SK-N-SH (cell line): ENCODE data around the gene SCRN2. TPM values are rescaled to one million over a fixed set of nuclear protein-coding genes. Genes with fewer than 3 reads are reported as not detected.
A peak's percentile ranks its signal among the peaks of the same experiment; 100 is the strongest.

Experiments
- CTCF ChIA-PET: fragments of 300-600, 350-600 bp; formaldehyde crosslinking; extraction: SDS; loops from one replicate; lab custom pipeline; 2021; lab: Yijun Ruan, JAX
- POLR2A ChIA-PET: fragments of 350-600 bp; sonication (Branson Sonifier 250); formaldehyde crosslinking; extraction: SDS; loops from one replicate; lab custom pipeline; 2020; ENCODE audit warnings: antibody characterized with exemption, inconsistent platforms; lab: Yijun Ruan, JAX
- DNase-seq: peaks from one replicate; pipeline ENCODE4 v3.0.0; 2012
- H2AFZ ChIP-seq: fragments of 200-600 bp; sonication (generic); 2 replicates; pipeline ENCODE4 v1.8.1; 2016; ENCODE audit warnings: antibody characterized with exemption, mild to moderate bottlenecking, low read depth
- H3F3A ChIP-seq: fragments of 200-600 bp; sonication (generic); replicated peaks from 2 replicates; pipeline ENCODE3; 2016; ENCODE audit warnings: antibody characterized with exemption, mild to moderate bottlenecking; ENCODE audit not compliant: insufficient read depth
- H3K27ac ChIP-seq, 2 experiments: fragments of 200-500 bp in 1 of 2; fragments of 200-600 bp in 1 of 2; sonication (Bioruptor generic) in 1 of 2; sonication (generic), shearing (Covaris generic) in 1 of 2; 2 replicates each; pipeline versions ENCODE4 v1.5.1 to v1.6.1; 2014 to 2016; ENCODE audit warnings: low read depth in 2 of 2, inconsistent platforms in 1 of 2, low read length in 1 of 2, mild to moderate bottlenecking in 1 of 2, mixed read lengths in 1 of 2
- H3K27me3 ChIP-seq: fragments of 200-600 bp; sonication (generic), shearing (Covaris generic); 2 replicates; pipeline ENCODE4 v1.6.1; 2016; ENCODE audit warnings: mixed run types; ENCODE audit not compliant: insufficient read depth
- H3K36me3 ChIP-seq, 2 experiments: fragments of 200-500 bp in 1 of 2; fragments of 200-600 bp in 1 of 2; sonication (Bioruptor generic) in 1 of 2; sonication (generic) in 1 of 2; replicated peaks in 1 of 2; 2 replicates each; pipeline versions ENCODE3 to v1.5.1; 2014 to 2016; ENCODE audit warnings: low read length in 1 of 2, mild to moderate bottlenecking in 1 of 2; ENCODE audit not compliant: insufficient read depth in 2 of 2, control insufficient read depth in 1 of 2
- H3K4me1 ChIP-seq, 2 experiments: fragments of 200-500 bp in 1 of 2; fragments of 200-600 bp in 1 of 2; sonication (Bioruptor generic) in 1 of 2; sonication (generic), shearing (Covaris generic) in 1 of 2; 2 replicates each; pipeline versions ENCODE4 v1.5.1 to v1.6.1; 2014 to 2016; ENCODE audit warnings: low read depth in 1 of 2, low read length in 1 of 2, mixed run types in 1 of 2; ENCODE audit not compliant: insufficient read depth in 2 of 2, control insufficient read depth in 1 of 2
- H3K4me2 ChIP-seq: fragments of 200-600 bp; sonication (generic), shearing (Covaris generic); 2 replicates; pipeline ENCODE4 v1.6.1; 2017; ENCODE audit warnings: mixed run types
- H3K4me3 ChIP-seq, 2 experiments: fragments of 200-500 bp in 1 of 2; fragments of 200-600 bp in 1 of 2; sonication (Bioruptor generic) in 1 of 2; sonication (generic), shearing (Covaris generic) in 1 of 2; 2 replicates each; pipeline versions ENCODE4 v1.5.1 to v1.8.1; 2014 to 2016; ENCODE audit warnings: low read depth in 2 of 2, inconsistent platforms in 1 of 2, low read length in 1 of 2, mild to moderate bottlenecking in 1 of 2, mixed read lengths in 1 of 2, moderate library complexity in 1 of 2
- H3K79me2 ChIP-seq: fragments of 200-600 bp; sonication (generic); 2 replicates; pipeline ENCODE4 v1.8.1; 2017; ENCODE audit warnings: mild to moderate bottlenecking; ENCODE audit not compliant: insufficient read depth
- H3K9ac ChIP-seq: fragments of 200-600 bp; sonication (generic); 2 replicates; pipeline ENCODE4 v1.6.1; 2017; ENCODE audit warnings: mixed run types
- H3K9me2 ChIP-seq: fragments of 200-600 bp; sonication (generic); 2 replicates; pipeline ENCODE4 v1.6.1; 2017; ENCODE audit warnings: mixed run types
- H3K9me3 ChIP-seq: fragments of 200-600 bp; sonication (generic); 2 replicates; pipeline ENCODE4 v1.6.1; 2017; ENCODE audit warnings: mixed run types, mild to moderate bottlenecking, moderate library complexity
- H4K20me1 ChIP-seq: fragments of 200-600 bp; sonication (generic); 2 replicates; pipeline ENCODE4 v1.6.1; 2017; ENCODE audit warnings: mild to moderate bottlenecking, mixed run types; ENCODE audit not compliant: insufficient read depth
- CHD2 ChIP-seq: fragments of 150-350 bp; IDR thresholded peaks from 2 replicates; pipeline ENCODE4 v1.6.1; 2018; ENCODE audit warnings: low read length; ENCODE audit not compliant: partially characterized antibody
- CTCF ChIP-seq: fragments of 200-600 bp; sonication (generic); IDR thresholded peaks from 2 replicates; pipeline ENCODE4 v1.6.1; 2017; ENCODE audit warnings: antibody characterized with exemption, mild to moderate bottlenecking, moderate library complexity
- EZH2phosphoT487 ChIP-seq: fragments of 200-600 bp; sonication (generic); IDR thresholded peaks from 2 replicates; pipeline ENCODE4 v1.6.1; 2017; ENCODE audit warnings: low read depth, mixed run types, mild to moderate bottlenecking, antibody characterized with exemption, moderate library complexity, borderline replicate concordance
- FOXJ3 ChIP-seq: sonication (generic); formaldehyde crosslinking; IDR thresholded peaks from 2 replicates; pipeline ENCODE4 v1.5.1; 2020; ENCODE audit warnings: mild to moderate bottlenecking, missing genetic modification reagents
- IRF3 ChIP-seq: fragments of 150-350 bp; IDR thresholded peaks from 2 replicates; pipeline ENCODE4 v1.6.1; 2016; ENCODE audit warnings: mild to moderate bottlenecking, low read depth, low read length
- JUND ChIP-seq: IDR thresholded peaks from 2 replicates; pipeline ENCODE4 v1.4.0; 2012
- NRF1 ChIP-seq: IDR thresholded peaks from 2 replicates; pipeline ENCODE4 v1.6.1; 2012; ENCODE audit warnings: low read depth, mild to moderate bottlenecking, low read length
- PBX3 ChIP-seq: IDR thresholded peaks from 2 replicates; pipeline ENCODE4; 2012
- POLR2AphosphoS5 ChIP-seq: IDR thresholded peaks from 2 replicates; pipeline ENCODE4 v1.6.1; 2012; ENCODE audit warnings: low read depth, low read length
- RFX5 ChIP-seq: IDR thresholded peaks from 2 replicates; pipeline ENCODE4 v1.6.1; 2012; ENCODE audit warnings: mild to moderate bottlenecking, improper control_type of control experiment, low read length
- RXRA ChIP-seq: IDR thresholded peaks from 2 replicates; pipeline ENCODE4 v1.4.0; 2012; ENCODE audit warnings: low read depth, mild to moderate bottlenecking, borderline replicate concordance
- SIN3A ChIP-seq: IDR thresholded peaks from 2 replicates; pipeline ENCODE4 v1.6.1; 2012; ENCODE audit warnings: low read depth, mild to moderate bottlenecking, low read length, moderate library complexity, borderline replicate concordance
- WGBS: methylation state at CpG from one replicate; pipeline ENCODE4 v1.1.6; 2017; ENCODE audit warnings: low lambda C conversion rate; 5-methylcytosine and 5-hydroxymethylcytosine counted together
- polyA plus RNA-seq, 3 experiments: library from polyadenylated mRNA; depleted of rRNA; stranded (reverse); fragments of >200 nt; gene quantifications; 2 replicates each; pipeline ENCODE4 v1.2.3, GENCODE V29; 2012

The SCRN2 gene
- polyA plus RNA-seq, 1 of the 3 experiments (the other 2 are of a cell fraction) = 139 TPM

- CTCF ChIA-PET = interaction anchor here (0.8 to 2.0 kb wide), 2 partner anchors 9 to 68 kb away, joined by 3 to 10 read pairs; no protein-coding TSS in a partner anchor
- no peaks in the 10 kb centered on the region for H3K79me2 ChIP-seq
- 90% methylated on average over 9 of the region's 9 CpGs for WGBS
- H3K9me2 ChIP-seq = no peaks in the 10 kb centered on the region
- peak overlapping the region in 1 of 2 experiments; percentile 52; a peak in 1 of 4 replicates for H3K27ac ChIP-seq
- no peaks in the 10 kb centered on the region for H3K9me3 ChIP-seq
- TF ChIP-seq FOXJ3 (CRISPR knock-in tag) (no peak), JUND (no peak), RXRA (no peak), POLR2AphosphoS5 (no peak), NRF1 (no peak), PBX3 (no peak), SIN3A (no peak), IRF3 (no peak), EZH2phosphoT487 (no peak), CHD2 (no peak), RFX5 (no peak), CTCF (no peak)
- TF ChIP-seq, all 33 proteins: peak for 0
- 0 out of 2 replicates have a peak, but pooled peaks cover 6% of the 10 kb centered on the region for H4K20me1 ChIP-seq
- no peak overlapping the region for H3K9ac ChIP-seq
- H3K27me3 ChIP-seq = no peaks in the 10 kb centered on the region
- H3K36me3 ChIP-seq = peaks cover 7 to 72% of the 10 kb centered on the region in 2 experiments
- no peak for DNase-seq
- no peak overlapping the region for H2AFZ ChIP-seq
- H3F3A ChIP-seq = peaks cover 5% of the 10 kb centered on the region
- no peaks in the 10 kb centered on the region for H3K4me1 ChIP-seq
- H3K4me2 ChIP-seq = no peak overlapping the region
- POLR2A ChIA-PET = no interaction called here
- no peak overlapping the region for H3K4me3 ChIP-seq
Observed at GRCh38 chr17:47810901-47811635, 30.0 kb downstream of the SCRN2 start.
